Glutamatergic neuron (in vitro differentiated cells): ENCODE data around the gene OR10A5. TPM values are rescaled to one million over a fixed set of nuclear protein-coding genes. Genes with fewer than 3 reads are reported as not detected.

Experiments
- DNase-seq: peaks from one replicate; pipeline ENCODE4 v3.0.0; 2022
- H3K27ac Mint-ChIP-seq: one replicate; pipeline ENCODE4 v1.8.0; 2020; ENCODE audit warnings: mild to moderate bottlenecking, mixed read lengths, inconsistent platforms; ENCODE audit not compliant: unreplicated experiment
- H3K27me3 Mint-ChIP-seq: one replicate; pipeline ENCODE4 v1.8.0; 2020; ENCODE audit warnings: mild to moderate bottlenecking, moderate library complexity, mixed read lengths, inconsistent platforms; ENCODE audit not compliant: unreplicated experiment
- H3K36me3 Mint-ChIP-seq: one replicate; pipeline ENCODE4 v1.8.0; 2020; ENCODE audit warnings: mild to moderate bottlenecking, mixed read lengths, inconsistent platforms; ENCODE audit not compliant: unreplicated experiment
- H3K4me1 Mint-ChIP-seq: one replicate; pipeline ENCODE4 v1.8.0; 2020; ENCODE audit warnings: mild to moderate bottlenecking, low read depth, mixed read lengths, inconsistent platforms; ENCODE audit not compliant: unreplicated experiment
- H3K4me3 Mint-ChIP-seq: one replicate; pipeline ENCODE4 v1.8.0; 2020; ENCODE audit warnings: mild to moderate bottlenecking, mixed read lengths, inconsistent platforms; ENCODE audit not compliant: unreplicated experiment
- H3K9me3 Mint-ChIP-seq: one replicate; pipeline ENCODE4 v1.8.0; 2020; ENCODE audit warnings: mild to moderate bottlenecking, moderate library complexity, mixed read lengths, inconsistent platforms; ENCODE audit not compliant: unreplicated experiment
- CTCF ChIP-seq: fragments of 200-600 bp; sonication (generic); IDR thresholded peaks from one replicate; pipeline ENCODE4 v1.5.0; 2021; ENCODE audit not compliant: partially characterized antibody, unreplicated experiment
- total RNA-seq: library from RNA; stranded (reverse); fragmentation: NEBNext Ultra II Directional; extraction: Animal tissue kit (Norgen Biotek cat#: 25700); gene quantifications from one replicate; pipeline ENCODE4 v1.2.1, GENCODE V29; 2021; ENCODE audit not compliant: unreplicated experiment

The OR10A5 gene
- total RNA-seq, 1 donor from 2014 or later, result not detected

- no peaks in the 10 kb centered on the region for H3K4me1 Mint-ChIP-seq
- no peaks in the 10 kb centered on the region for H3K9me3 Mint-ChIP-seq
- H3K27ac Mint-ChIP-seq, result no peak overlapping the region
- H3K4me3 Mint-ChIP-seq, result no peak overlapping the region
- DNase-seq, result no peak
- no peaks in the 10 kb centered on the region for H3K27me3 Mint-ChIP-seq
- no peaks in the 10 kb centered on the region for H3K36me3 Mint-ChIP-seq
- TF ChIP-seq CTCF, result no peak
Observed at GRCh38 chr11:6864438-6864837, 19.0 kb downstream of the OR10A5 start.

GRCh38 chr11:6871278-6871677 is 25.8 kb downstream of the OR10A5 start:
- no peak for TF ChIP-seq CTCF
- Mint-ChIP-seq H3K4me3 (no peak overlapping the region), H3K36me3 (no peaks in the 10 kb centered on the region), H3K9me3 (peaks cover 1% of the 10 kb centered on the region), H3K4me1 (no peaks in the 10 kb centered on the region), H3K27me3 (no peaks in the 10 kb centered on the region), H3K27ac (no peak overlapping the region)
- no peak for DNase-seq

GRCh38 chr11:6875761-6876160 is 30.3 kb downstream of the OR10A5 start:
- no peak for TF ChIP-seq CTCF
- no peak overlapping the region for H3K27ac Mint-ChIP-seq
- no peak overlapping the region for H3K4me3 Mint-ChIP-seq
- H3K9me3 Mint-ChIP-seq, result peaks cover 1% of the 10 kb centered on the region
- H3K27me3 Mint-ChIP-seq, result no peaks in the 10 kb centered on the region
- H3K4me1 Mint-ChIP-seq, result no peaks in the 10 kb centered on the region
- H3K36me3 Mint-ChIP-seq, result peaks cover 5% of the 10 kb centered on the region
- no peak for DNase-seq

GRCh38 chr11:6876325-6876724 is 30.8 kb downstream of the OR10A5 start, which contains the start of gene OR10A4:
Gene OR10A4, plus strand, starts transcription at chr11:6876625. Its CDS starts 23 bp downstream, at chr11:6876648.
- H3K9me3 Mint-ChIP-seq, result peaks cover 1% of the 10 kb centered on the region
- H3K4me3 Mint-ChIP-seq, result no peak within 1 kb of the TSS
- no peak for TF ChIP-seq CTCF
- no peaks in the 10 kb centered on the region for H3K27me3 Mint-ChIP-seq
- H3K27ac Mint-ChIP-seq, result no peak within 1 kb of the TSS
- peaks cover 5% of the 10 kb centered on the region for H3K36me3 Mint-ChIP-seq
- no peaks in the 10 kb centered on the region for H3K4me1 Mint-ChIP-seq
- no peak for DNase-seq

- peaks cover 1% of the 10 kb centered on the region for H3K9me3 Mint-ChIP-seq
- peaks cover 5% of the 10 kb centered on the region for H3K36me3 Mint-ChIP-seq
- no peak for TF ChIP-seq CTCF
- no peak overlapping the region for H3K4me3 Mint-ChIP-seq
- no peak for DNase-seq
- H3K27ac Mint-ChIP-seq, result no peak overlapping the region
- no peaks in the 10 kb centered on the region for H3K27me3 Mint-ChIP-seq
- H3K4me1 Mint-ChIP-seq, result no peaks in the 10 kb centered on the region
Observed at GRCh38 chr11:6876914-6877313, 31.4 kb downstream of the OR10A5 start.
